GM21576 (cell line): ENCODE measurements around the gene MCM8.
"Not testable (repeated sequence)": the region's sequence is repeated elsewhere in the genome, so short reads cannot be mapped to it uniquely, and the experiment has no call there.

ENCODE experiments used
- ATAC-seq: cut with Tn5 transposase; IDR thresholded peaks from one replicate; pipeline ENCODE4 v1.9.1; 2021; ENCODE audit warnings: mild to moderate bottlenecking, moderate library complexity; ENCODE audit not compliant: unreplicated experiment

Gene MCM8

GRCh38 chr20:5999783-6000182, 49.3 kb downstream of the MCM8 start:
- no peak for ATAC-seq

GRCh38 chr20:6000871-6001270, 50.4 kb downstream of the MCM8 start:
- ATAC-seq = no peak

GRCh38 chr20:6006603-6006949, 56.1 kb downstream of the MCM8 start:
- ATAC-seq = no peak

DNA sequence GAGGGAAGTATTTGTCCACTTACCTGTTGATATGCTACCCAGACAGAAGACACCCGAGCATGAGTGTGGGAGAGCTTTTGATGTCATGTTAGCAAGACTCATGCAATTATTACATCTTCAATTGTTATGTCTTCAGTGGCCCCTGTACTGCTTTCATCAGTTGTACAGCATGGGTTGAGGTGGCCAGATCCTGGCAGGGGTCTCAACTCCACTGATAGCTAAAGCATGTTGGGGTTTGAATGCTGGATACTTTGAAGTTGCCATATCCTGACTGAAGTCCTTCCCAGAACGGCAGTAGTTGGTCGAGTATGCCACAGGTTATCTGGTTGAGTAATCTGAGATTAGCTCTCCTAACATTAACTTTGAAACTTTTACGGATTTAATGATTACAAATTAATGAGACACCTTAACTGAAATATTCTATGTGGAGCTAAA, 56.7 kb downstream of the MCM8 start:
- no peak for ATAC-seq

DNA sequence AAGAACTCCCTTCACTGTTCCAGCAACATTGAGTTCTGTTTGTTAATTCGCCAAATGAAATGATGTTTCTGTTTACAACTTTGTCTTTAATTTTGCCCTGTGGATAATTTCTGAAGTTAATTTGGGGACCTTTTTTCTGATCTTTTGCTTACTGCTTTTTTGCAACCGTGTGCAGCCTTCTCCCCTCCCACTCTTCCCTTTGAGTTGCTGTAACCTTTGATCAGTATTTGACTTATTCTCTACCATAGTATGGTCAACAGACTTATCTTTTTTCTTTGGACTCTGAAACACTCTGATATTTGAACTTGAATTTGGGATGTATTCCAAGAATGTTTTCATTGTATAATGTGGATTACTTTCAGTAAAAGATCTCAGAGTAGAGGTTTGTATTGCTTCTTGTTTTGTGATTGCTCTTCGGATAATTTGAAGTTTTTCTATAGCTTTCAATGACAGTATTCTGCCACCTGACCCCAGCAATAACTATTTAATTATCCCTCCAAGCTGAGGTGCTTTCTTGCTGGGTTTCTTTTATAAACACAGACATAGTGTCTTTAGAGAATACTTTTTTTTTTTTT, 57.2 kb downstream of the MCM8 start:
- no peak for ATAC-seq

DNA sequence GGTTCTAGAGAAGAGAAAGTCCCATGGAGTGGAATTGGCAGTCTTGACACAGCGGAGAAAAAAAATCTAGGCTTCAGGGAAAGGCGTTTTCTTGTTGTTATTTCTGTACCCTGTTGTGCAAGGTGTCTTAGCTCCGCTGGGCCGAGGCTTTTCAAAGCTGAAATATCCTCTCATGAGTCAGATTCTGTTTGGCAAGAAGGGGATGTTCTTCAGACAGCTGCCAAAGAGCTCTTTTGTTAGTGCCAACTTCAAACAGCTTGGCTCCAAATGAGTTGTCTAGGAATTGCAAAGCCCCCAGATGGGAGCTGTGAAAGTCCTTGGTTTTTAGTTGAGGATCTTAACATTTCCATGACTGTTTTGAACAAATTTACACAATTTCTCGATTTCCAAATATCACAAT, 57.8 kb downstream of the MCM8 start:
- no peak for ATAC-seq

GRCh38 chr20:6012179-6012578, 61.7 kb downstream of the MCM8 start:
- ATAC-seq = no peak

- ATAC-seq = no peak
Observed at GRCh38 chr20:6014017-6014416, 63.6 kb downstream of the MCM8 start.

DNA sequence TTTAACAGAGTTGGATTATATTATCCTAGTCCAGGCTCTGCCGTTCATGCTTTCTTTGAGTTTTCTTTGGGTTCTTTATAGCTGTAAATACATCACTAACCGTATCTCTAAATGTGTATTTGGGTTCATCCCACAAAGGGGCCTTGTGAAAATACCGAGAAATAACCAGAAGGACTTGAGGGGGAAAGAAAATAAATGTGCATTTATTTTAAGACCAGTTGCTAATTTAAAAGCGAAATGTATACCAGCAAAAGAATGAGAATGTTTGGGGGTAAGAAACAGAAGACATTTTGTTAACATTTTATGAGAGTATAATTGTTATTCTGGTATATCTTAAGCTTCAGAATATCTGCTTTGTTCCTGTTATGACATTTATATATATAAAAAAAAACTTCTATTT, 64.5 kb downstream of the MCM8 start:
- no peak for ATAC-seq

DNA sequence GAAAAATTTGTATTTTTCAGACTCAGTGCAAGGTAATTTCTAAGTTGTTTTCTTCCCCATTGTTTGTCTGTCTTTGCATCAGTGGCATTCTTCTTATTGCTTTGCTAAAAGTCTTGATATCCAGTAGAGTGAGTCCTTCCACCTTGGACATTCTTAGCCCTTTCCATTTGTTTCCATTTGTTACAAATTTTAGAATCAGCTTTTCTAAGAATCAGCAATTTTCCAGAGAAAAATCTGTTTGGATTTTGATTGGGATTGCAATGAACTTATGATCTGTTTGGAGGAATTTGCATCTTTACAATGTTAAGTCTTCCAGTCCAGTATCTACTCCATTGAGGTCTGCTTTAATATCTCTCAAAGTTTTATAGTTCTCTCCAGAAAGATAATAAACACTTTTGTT, 67.0 kb downstream of the MCM8 start:
- no peak for ATAC-seq

DNA sequence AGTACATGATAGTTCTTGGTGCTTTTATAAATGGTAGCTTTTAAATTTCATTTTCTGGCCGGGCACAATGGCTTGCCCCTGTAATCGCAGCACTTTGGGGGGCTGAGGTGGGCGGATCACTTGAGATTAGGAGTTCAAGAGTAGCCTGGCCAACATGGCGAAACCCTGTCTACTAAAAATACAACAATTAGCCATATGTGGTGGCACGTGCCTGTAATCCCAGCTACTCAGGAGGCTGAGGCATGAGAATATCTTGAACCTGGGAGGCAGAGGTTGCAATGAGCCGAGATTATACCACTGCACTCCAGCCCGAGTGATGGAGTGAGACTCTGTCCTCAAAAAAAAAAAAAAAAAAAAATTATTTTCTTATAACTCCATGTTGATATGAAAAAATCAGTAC, 67.4 kb downstream of the MCM8 start:
- no peak for ATAC-seq

DNA sequence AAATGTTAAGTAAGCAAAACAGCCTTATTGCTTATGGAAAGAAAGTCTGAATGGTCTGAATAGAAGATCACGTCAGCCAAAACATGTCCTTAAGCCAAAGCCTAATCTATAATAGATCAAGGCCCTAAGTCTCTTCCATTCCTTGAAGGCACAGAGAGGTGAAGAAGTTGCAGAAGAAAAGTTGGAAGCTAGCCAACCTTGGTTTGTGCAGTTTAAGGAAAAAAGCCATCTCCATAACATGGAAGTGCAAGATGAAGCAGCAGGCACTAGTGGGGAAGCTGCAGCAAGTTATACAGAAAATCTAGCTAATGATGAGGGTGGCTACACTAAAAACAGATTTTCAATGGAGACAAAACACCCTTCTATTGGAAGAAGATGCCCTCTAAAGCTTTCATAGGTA, 74.3 kb downstream of the MCM8 start:
- no peak for ATAC-seq

DNA sequence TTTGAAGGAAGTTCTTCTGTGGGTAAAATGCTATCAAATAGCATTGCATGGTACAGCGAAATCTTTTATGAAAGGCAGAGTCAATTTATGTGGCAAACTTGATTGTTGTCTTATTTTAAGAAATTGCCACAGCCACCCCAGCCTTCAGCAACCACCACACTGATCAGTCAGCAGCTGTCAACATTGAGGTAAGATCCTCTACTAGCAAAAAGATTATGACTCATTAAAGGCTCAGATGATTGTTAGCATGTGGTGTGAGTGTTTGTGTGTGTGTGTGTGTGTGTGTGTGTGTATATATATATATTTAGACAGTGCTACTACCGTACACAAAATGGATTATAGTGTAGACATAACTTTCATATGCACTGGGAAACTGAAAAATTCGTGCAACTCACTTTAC, 75.6 kb downstream of the MCM8 start:
- ATAC-seq = no peak

GRCh38 chr20:6028818-6029217, 78.4 kb downstream of the MCM8 start:
- ATAC-seq = no peak

GRCh38 chr20:6029538-6029937, 79.1 kb downstream of the MCM8 start:
- ATAC-seq = no peak

DNA sequence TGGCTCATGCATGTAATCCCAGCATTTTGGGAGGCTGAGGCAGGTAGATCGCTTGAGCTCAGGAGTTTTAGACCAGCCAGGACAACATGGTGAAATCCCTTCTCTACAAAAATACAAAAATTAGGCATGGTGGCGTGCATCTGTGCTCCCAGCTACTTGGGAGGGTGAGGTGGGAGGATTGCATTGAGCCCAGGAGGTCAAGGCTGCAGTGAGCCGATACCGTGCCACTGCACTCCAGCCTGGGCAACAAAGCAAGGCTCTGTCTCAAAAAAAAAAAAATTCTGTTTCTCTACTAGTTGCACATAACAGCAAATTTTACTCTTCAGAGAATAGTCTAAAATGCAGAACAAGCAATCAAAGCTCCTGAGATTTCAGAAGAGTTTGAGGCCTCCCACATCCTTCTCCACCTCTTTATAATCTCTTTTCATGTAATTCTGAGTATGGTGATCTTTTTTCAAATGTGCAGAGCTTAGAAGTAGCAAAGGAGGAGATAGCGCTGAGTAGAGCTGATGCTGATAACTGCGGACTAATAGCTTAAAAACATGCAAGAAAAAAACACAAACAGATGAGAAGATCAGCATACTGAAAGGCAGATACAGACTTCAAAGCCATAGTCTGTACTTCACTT, 80.1 kb downstream of the MCM8 start:
- no peak for ATAC-seq

DNA sequence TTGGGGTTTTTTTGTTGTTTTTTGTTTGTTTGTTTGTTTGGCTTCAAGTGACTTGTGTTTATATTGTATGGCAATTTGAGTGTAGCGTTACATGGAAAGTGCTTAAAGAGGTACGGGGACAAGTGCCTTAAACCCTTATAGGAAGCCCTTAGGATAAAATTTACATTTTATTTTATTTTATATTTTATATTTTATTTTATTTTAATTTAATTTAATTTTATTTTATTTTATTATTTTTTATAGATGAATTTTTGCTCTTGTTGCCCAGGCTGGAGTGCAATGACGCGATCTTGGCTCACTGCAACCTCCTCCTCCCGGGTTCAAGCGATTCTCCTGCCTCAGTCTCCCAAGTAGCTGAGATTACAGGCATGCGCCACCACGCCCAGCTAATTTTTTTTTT, 82.5 kb downstream of the MCM8 start:
- not testable (repeated sequence) for ATAC-seq

GRCh38 chr20:6034134-6034969, 83.9 kb downstream of the MCM8 start:
- ATAC-seq = no peak

DNA sequence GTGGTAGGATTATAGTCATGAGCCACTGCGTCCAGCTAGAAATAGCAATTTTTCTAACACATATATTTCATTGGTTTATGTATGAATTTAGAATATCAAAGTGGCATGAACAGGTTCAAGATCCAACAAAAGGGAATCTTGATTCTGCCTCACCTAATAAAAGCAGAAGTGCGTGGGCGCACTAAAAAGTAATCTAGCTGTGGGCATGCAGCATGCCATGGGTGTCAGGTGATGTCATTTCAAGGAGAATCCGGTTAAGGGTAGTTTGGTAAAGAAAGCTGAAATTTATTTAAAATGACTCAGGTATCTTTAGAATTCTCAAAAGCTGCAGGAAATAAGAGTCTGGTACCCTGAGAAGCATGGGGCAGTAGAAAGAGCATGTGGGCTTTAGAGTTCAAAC, 85.8 kb downstream of the MCM8 start:
- ATAC-seq = no peak

- no peak for ATAC-seq
Observed at GRCh38 chr20:6037082-6037481, 86.6 kb downstream of the MCM8 start.

- ATAC-seq = no peak
Observed at GRCh38 chr20:6038256-6038655, 87.8 kb downstream of the MCM8 start.

GRCh38 chr20:6039766-6040165, 89.3 kb downstream of the MCM8 start:
- ATAC-seq = no peak
